ENCODE data around the gene CCDC142. TPM values are rescaled to one million over a fixed set of nuclear protein-coding genes. Genes with fewer than 3 reads are reported as not detected.

The CCDC142 gene
- total and polyA plus RNA-seq, 10 of the 15 experiments (the other 5 are each of a cell fraction or from before 2014, with no cell fraction given), result 0.93 to 16.9 (median 9.0) TPM

GRCh38 chr2:74440378-74441169, 42.2 kb downstream of the CCDC142 start:
- Histone ChIP-seq H3K4me2 (ENCODE audit: control insufficient read depth, insufficient read depth) (peak overlapping the region; percentile 81), H3K4me1 (ENCODE audit: control insufficient read depth, insufficient read depth, low read length) (peaks cover 23% of the 10 kb centered on the region), H3K27me3 (replicated peaks in 1 of 2; ENCODE audit: control insufficient read depth in 2 of 2, insufficient read depth in 2 of 2, low read length in 1 of 2) (peaks cover 2 to 10% of the 10 kb centered on the region in 2 experiments; a peak in 3 of 4 replicates), H3K27ac (ENCODE audit: control insufficient read depth, insufficient read depth) (0 out of 2 replicates have a peak overlapping the region, but pooled peaks have one; percentile 2), H2AFZ (ENCODE audit: control insufficient read depth, low read depth, low read length) (peak overlapping the region; percentile 89), H3K79me2 (ENCODE audit: control insufficient read depth, insufficient read depth, low read length) (no peaks in the 10 kb centered on the region; the same call in 1 of the 2 replicates), H3K4me3 (peak overlapping the region; percentile 61; the same call in 1 of the 2 replicates), H3K36me3 (ENCODE audit: control insufficient read depth in 2 of 2, insufficient read depth in 2 of 2, low read length in 1 of 2) (no peaks in the 10 kb centered on the region), H3K9ac (ENCODE audit: control insufficient read depth, insufficient read depth, low read length) (peak overlapping the region; percentile 62), H3K9me3 (replicated peaks; ENCODE audit: control insufficient read depth, insufficient read depth, low read length) (no peaks in the 10 kb centered on the region), H4K20me1 (ENCODE audit: control insufficient read depth, insufficient read depth) (no peaks in the 10 kb centered on the region)
- ChIA-PET POLR2A (interaction anchor here (0.9 to 3.4 kb wide), 13 partner anchors 8 to 63 kb away, joined by 3 to 29 read pairs (median 4); partner anchors contain the start of genes C2orf81, INO80B, MOGS and MRPL53), SMC1A (ENCODE audit: uncharacterized antibody, unreplicated experiment) (interaction anchor here (0.8 to 2.0 kb wide), 10 partner anchors 9 to 259 kb away, joined by 3 to 9 read pairs (median 4); partner anchors contain the start of genes INO80B, MRPL53 and WBP1), CTCF (interaction anchor here (0.6 to 2.5 kb wide), 9 partner anchors 9 to 148 kb away, joined by 3 to 12 read pairs (median 3); partner anchors contain the start of genes C2orf81, INO80B, MRPL53 and WDR54), RAD21 (ENCODE audit: unreplicated experiment) (interaction anchor here (0.6 to 2.3 kb wide), 14 partner anchors 10 to 136 kb away, joined by 3 to 13 read pairs (median 4); partner anchors contain the start of genes C2orf81, INO80B, MRPL53 and WDR54)
- peak; percentile 68 for FAIRE-seq
- peak; percentile 98 for ATAC-seq
- WGBS (ENCODE audit: insufficient coverage, insufficient replicate concordance, low lambda C conversion rate, missing lambda C conversion rate), result 37% methylated on average over 40 of the region's 45 CpGs
- DNase-seq (ENCODE audit: low read depth, low spot score), result no peak
- BruUV-seq (replicated peaks), result no TSS peak
- in situ Hi-C loops (cut with MboI), result no loop called here
- intact Hi-C loops (cut with micrococcal nuclease; ENCODE audit: unreplicated experiment), result no loop called here
- TF ChIP-seq STAT1 (conservative IDR thresholded peaks at IDR 0.05), result no peak
- no peak for TF ChIP-seq SUPT20H (IDR thresholded peaks at IDR 0.05; ENCODE audit: borderline replicate concordance, control insufficient read depth, low read depth, low read length)
- TF ChIP-seq RBBP5 (conservative IDR thresholded peaks at IDR 0.05), result no peak
- no peak for TF ChIP-seq BCLAF1 (IDR thresholded peaks at IDR 0.05)
- peak; percentile 56; the same call in 1 of the 2 replicates for TF ChIP-seq MXI1 (IDR thresholded peaks at IDR 0.05; ENCODE audit: low read depth, low read length)
- TF ChIP-seq PKNOX1 (IDR thresholded peaks at IDR 0.05), result no peak
- peak; percentile 57; the same call in 1 of the 2 replicates for TF ChIP-seq DPF2 (IDR thresholded peaks at IDR 0.05)
- 0 out of 2 replicates have a peak, but pooled peaks have one; percentile 37 for TF ChIP-seq TAF1 (IDR thresholded peaks at IDR 0.05; ENCODE audit: borderline replicate concordance, low read depth, low read length)
- TF ChIP-seq ZNF687 (IDR thresholded peaks at IDR 0.05), result peak; percentile 64; the same call in 1 of the 2 replicates
- peak; percentile 63; the same call in 1 of the 2 replicates for TF ChIP-seq NBN (IDR thresholded peaks at IDR 0.05)
- TF ChIP-seq MAX (IDR thresholded peaks at IDR 0.05; ENCODE audit: low read depth, low read length), result no peak
- peak; percentile 77 for TF ChIP-seq POLR2A (IDR thresholded peaks at IDR 0.05; ENCODE audit: low read depth, low read length)
- no peak for TF ChIP-seq SREBF1 (IDR thresholded peaks at IDR 0.05; ENCODE audit: low read length)
- TF ChIP-seq CEBPB (IDR thresholded peaks at IDR 0.05; ENCODE audit: borderline replicate concordance in 1 of 2, low read depth in 2 of 2, low read length in 2 of 2), result no peak

All from GM12878 (cell line).